ENCODE measurements around the gene UCN2. TPM values are rescaled to one million over a fixed set of nuclear protein-coding genes. Genes with fewer than 3 reads are reported as not detected.
A peak's percentile ranks its signal among the peaks of the same experiment; 100 is the strongest.

UCN2 gene
- total and polyA plus RNA-seq, 4 experiments from 2014 or later, result not detected

GRCh38 chr3:48567090-48567489 is 3.5 kb upstream of the UCN2 start:
- CTCF ChIA-PET (ENCODE audit: partially characterized antibody), result no interaction called here

GRCh38 chr3:48566401-48566760 is 2.8 kb upstream of the UCN2 start:
- CTCF ChIA-PET (ENCODE audit: partially characterized antibody), result no interaction called here
- H3K9me3 Mint-ChIP-seq, result no peaks in the 10 kb centered on the region
- POLR2A ChIA-PET (ENCODE audit: partially characterized antibody), result no interaction called here
- peak overlapping the region in 1 of 7 donors; percentile 59 for H3K27ac Mint-ChIP-seq
- DNase-seq, result no peak
- H3K36me3 Mint-ChIP-seq, result no peaks in the 10 kb centered on the region
- no peak overlapping the region for H3K4me3 Mint-ChIP-seq
- intact Hi-C loops (cut with micrococcal nuclease), result no loop called here
- no peak overlapping the region for H3K27ac ChIP-seq (ENCODE audit: low read depth, low read length)
- no peaks in the 10 kb centered on the region for H3K36me3 ChIP-seq (ENCODE audit: insufficient read depth, low read length)
- no peaks in the 10 kb centered on the region for H3K4me1 ChIP-seq (ENCODE audit: insufficient read depth, low read length)
- no peak overlapping the region for H3K4me3 ChIP-seq (ENCODE audit: low read length in 2 of 2)
- peaks cover 0 to 12% (median 0%) of the 10 kb centered on the region in 4 donors for H3K4me1 Mint-ChIP-seq
- no peaks in the 10 kb centered on the region for H3K27me3 ChIP-seq (ENCODE audit: insufficient read depth, low read length)
- no peaks in the 10 kb centered on the region for H3K9me3 ChIP-seq (ENCODE audit: control insufficient read depth in 1 of 2, low read length in 2 of 2)
- H3K27me3 Mint-ChIP-seq, result no peaks in the 10 kb centered on the region

More at GRCh38 chr3:48567090-48567489, 3.5 kb upstream of the UCN2 start:
- H3K4me1 ChIP-seq (ENCODE audit: insufficient read depth, low read length), result no peaks in the 10 kb centered on the region
- H3K36me3 ChIP-seq (ENCODE audit: insufficient read depth, low read length), result no peaks in the 10 kb centered on the region
- Mint-ChIP-seq H3K36me3 (no peaks in the 10 kb centered on the region), H3K4me3 (no peak overlapping the region), H3K4me1 (peaks cover 0 to 12% (median 0%) of the 10 kb centered on the region in 4 donors), H3K27me3 (no peaks in the 10 kb centered on the region), H3K27ac (peak overlapping the region in 1 of 7 donors; percentile 61), H3K9me3 (no peaks in the 10 kb centered on the region)
- no peak overlapping the region for H3K27ac ChIP-seq (ENCODE audit: low read depth, low read length)
- DNase-seq, result no peak
- H3K9me3 ChIP-seq (ENCODE audit: control insufficient read depth in 1 of 2, low read length in 2 of 2), result no peaks in the 10 kb centered on the region
- no peak overlapping the region for H3K4me3 ChIP-seq (ENCODE audit: low read length in 2 of 2)
- POLR2A ChIA-PET (ENCODE audit: partially characterized antibody), result no interaction called here
- intact Hi-C loops (cut with micrococcal nuclease), result no loop called here
- no peaks in the 10 kb centered on the region for H3K27me3 ChIP-seq (ENCODE audit: insufficient read depth, low read length)

- ChIA-PET POLR2A (ENCODE audit: partially characterized antibody) (no interaction called here), CTCF (ENCODE audit: partially characterized antibody) (no interaction called here)
- no peak overlapping the region for H3K27ac ChIP-seq (ENCODE audit: low read depth, low read length)
- no peak overlapping the region for H3K4me3 ChIP-seq (ENCODE audit: low read length in 2 of 2)
- Mint-ChIP-seq H3K4me3 (no peak overlapping the region), H3K4me1 (peaks cover 0 to 12% (median 0%) of the 10 kb centered on the region in 4 donors), H3K9me3 (no peaks in the 10 kb centered on the region), H3K36me3 (no peaks in the 10 kb centered on the region), H3K27me3 (no peaks in the 10 kb centered on the region), H3K27ac (peak overlapping the region in 3 of 7 donors; percentile 5 to 82 (median 58))
- no peaks in the 10 kb centered on the region for H3K27me3 ChIP-seq (ENCODE audit: insufficient read depth, low read length)
- DNase-seq, result no peak
- intact Hi-C loops (cut with micrococcal nuclease), result no loop called here
- no peaks in the 10 kb centered on the region for H3K4me1 ChIP-seq (ENCODE audit: insufficient read depth, low read length)
- no peaks in the 10 kb centered on the region for H3K36me3 ChIP-seq (ENCODE audit: insufficient read depth, low read length)
- no peaks in the 10 kb centered on the region for H3K9me3 ChIP-seq (ENCODE audit: control insufficient read depth in 1 of 2, low read length in 2 of 2)
These were observed 2.2 kb upstream of the UCN2 start for GRCh38 chr3:48565591-48566400.

GRCh38 chr3:48565186-48565585 is 1.6 kb upstream of the UCN2 start:
- H3K4me3 Mint-ChIP-seq, result no peak overlapping the region
- H3K9me3 Mint-ChIP-seq, result no peaks in the 10 kb centered on the region
- H3K36me3 Mint-ChIP-seq, result no peaks in the 10 kb centered on the region
- no peaks in the 10 kb centered on the region for H3K27me3 Mint-ChIP-seq
- Histone ChIP-seq H3K4me3 (ENCODE audit: low read length in 2 of 2) (no peak overlapping the region), H3K27me3 (ENCODE audit: insufficient read depth, low read length) (no peaks in the 10 kb centered on the region), H3K27ac (ENCODE audit: low read depth, low read length) (no peak overlapping the region), H3K9me3 (ENCODE audit: control insufficient read depth in 1 of 2, low read length in 2 of 2) (no peaks in the 10 kb centered on the region), H3K4me1 (ENCODE audit: insufficient read depth, low read length) (no peaks in the 10 kb centered on the region), H3K36me3 (ENCODE audit: insufficient read depth, low read length) (no peaks in the 10 kb centered on the region)
- intact Hi-C loops (cut with micrococcal nuclease), result no loop called here
- ChIA-PET POLR2A (ENCODE audit: partially characterized antibody) (no interaction called here), CTCF (ENCODE audit: partially characterized antibody) (no interaction called here)
- peaks cover 0 to 12% (median 0%) of the 10 kb centered on the region in 4 donors for H3K4me1 Mint-ChIP-seq
- no peak overlapping the region for H3K27ac Mint-ChIP-seq
- no peak for DNase-seq

- ChIA-PET POLR2A (ENCODE audit: partially characterized antibody) (no interaction called here), CTCF (ENCODE audit: partially characterized antibody) (no interaction called here)
- H3K36me3 Mint-ChIP-seq, result no peaks in the 10 kb centered on the region
- H3K4me1 Mint-ChIP-seq, result peaks cover 0 to 12% (median 0%) of the 10 kb centered on the region in 4 donors
- no peaks in the 10 kb centered on the region for H3K4me1 ChIP-seq (ENCODE audit: insufficient read depth, low read length)
- H3K36me3 ChIP-seq (ENCODE audit: insufficient read depth, low read length), result no peaks in the 10 kb centered on the region
- intact Hi-C loops (cut with micrococcal nuclease), result no loop called here
- peaks cover 0 to 1% (median 0%) of the 10 kb centered on the region in 8 donors for H3K9me3 Mint-ChIP-seq
- no peak overlapping the region for H3K27ac Mint-ChIP-seq
- no peak for DNase-seq
- no peak overlapping the region for H3K4me3 ChIP-seq (ENCODE audit: low read length in 2 of 2)
- H3K9me3 ChIP-seq (ENCODE audit: control insufficient read depth in 1 of 2, low read length in 2 of 2), result no peaks in the 10 kb centered on the region
- H3K27ac ChIP-seq (ENCODE audit: low read depth, low read length), result no peak overlapping the region
- no peaks in the 10 kb centered on the region for H3K27me3 Mint-ChIP-seq
- no peaks in the 10 kb centered on the region for H3K27me3 ChIP-seq (ENCODE audit: insufficient read depth, low read length)
- no peak overlapping the region for H3K4me3 Mint-ChIP-seq
These were observed 1.1 kb upstream of the UCN2 start for GRCh38 chr3:48564667-48565066.

GRCh38 chr3:48564022-48564421 is 441 bp upstream of the UCN2 start:
- no peaks in the 10 kb centered on the region for H3K27me3 ChIP-seq (ENCODE audit: insufficient read depth, low read length)
- no peaks in the 10 kb centered on the region for H3K36me3 Mint-ChIP-seq
- peaks cover 0 to 1% (median 0%) of the 10 kb centered on the region in 8 donors for H3K9me3 Mint-ChIP-seq
- no peaks in the 10 kb centered on the region for H3K27me3 Mint-ChIP-seq
- POLR2A ChIA-PET (ENCODE audit: partially characterized antibody), result no interaction called here
- intact Hi-C loops (cut with micrococcal nuclease), result no loop called here
- H3K4me1 ChIP-seq (ENCODE audit: insufficient read depth, low read length), result no peaks in the 10 kb centered on the region
- peak overlapping the region in 1 of 8 donors; percentile 7 for H3K4me3 Mint-ChIP-seq
- no peak overlapping the region for H3K27ac ChIP-seq (ENCODE audit: low read depth, low read length)
- H3K4me3 ChIP-seq (ENCODE audit: low read length in 2 of 2), result no peak overlapping the region
- peak in 1 of 5 donors; percentile 31 for DNase-seq
- H3K27ac Mint-ChIP-seq, result no peak overlapping the region
- peaks cover 0 to 12% (median 0%) of the 10 kb centered on the region in 4 donors for H3K4me1 Mint-ChIP-seq
- no peaks in the 10 kb centered on the region for H3K9me3 ChIP-seq (ENCODE audit: control insufficient read depth in 1 of 2, low read length in 2 of 2)
- CTCF ChIA-PET (ENCODE audit: partially characterized antibody), result no interaction called here
- H3K36me3 ChIP-seq (ENCODE audit: insufficient read depth, low read length), result no peaks in the 10 kb centered on the region

GRCh38 chr3:48562367-48563095 is 1.1 kb downstream of the UCN2 start:
- CTCF ChIA-PET (ENCODE audit: partially characterized antibody), result interaction anchor here (18.1 kb wide), 1 partner anchor 161 kb away, joined by 330 read pairs; no protein-coding TSS in a partner anchor
- H3K4me1 ChIP-seq (ENCODE audit: insufficient read depth, low read length), result peaks cover 11% of the 10 kb centered on the region
- POLR2A ChIA-PET (ENCODE audit: partially characterized antibody), result interaction anchor here (0.9 kb wide), 1 partner anchor 98 kb away, joined by 3 read pairs; no protein-coding TSS in a partner anchor

More at GRCh38 chr3:48562367-48563095, 1.1 kb downstream of the UCN2 start:
- intact Hi-C loops (cut with micrococcal nuclease), result no loop called here
- Histone ChIP-seq H3K4me3 (ENCODE audit: low read length in 2 of 2) (no peak overlapping the region), H3K9me3 (ENCODE audit: control insufficient read depth in 1 of 2, low read length in 2 of 2) (no peaks in the 10 kb centered on the region), H3K27ac (ENCODE audit: low read depth, low read length) (no peak overlapping the region), H3K36me3 (ENCODE audit: insufficient read depth, low read length) (no peaks in the 10 kb centered on the region), H3K27me3 (ENCODE audit: insufficient read depth, low read length) (no peaks in the 10 kb centered on the region)
- no peaks in the 10 kb centered on the region for H3K27me3 Mint-ChIP-seq
- peak in 1 of 5 donors; percentile 30 for DNase-seq
- H3K4me1 Mint-ChIP-seq, result peaks cover 3 to 20% (median 9%) of the 10 kb centered on the region in 4 donors
- H3K4me3 Mint-ChIP-seq, result no peak overlapping the region
- no peak overlapping the region for H3K27ac Mint-ChIP-seq
- peaks cover 0 to 3% (median 0%) of the 10 kb centered on the region in 8 donors for H3K9me3 Mint-ChIP-seq
- no peaks in the 10 kb centered on the region for H3K36me3 Mint-ChIP-seq
